HG03025 (cell line): ENCODE data around the gene CALML5.

Experiments used
- ATAC-seq: cut with Tn5 transposase; IDR thresholded peaks from one replicate; pipeline ENCODE4 v1.9.1; 2021; ENCODE audit warnings: mild to moderate bottlenecking, moderate library complexity; ENCODE audit not compliant: unreplicated experiment, low FRiP score

Gene CALML5

GRCh38 chr10:5534051-5534821, 34.9 kb upstream of the CALML5 start:
- ATAC-seq: no peak

GRCh38 chr10:5533098-5533731, 33.8 kb upstream of the CALML5 start:
- ATAC-seq: no peak

- ATAC-seq: no peak
Observed at GRCh38 chr10:5532618-5533097, 33.3 kb upstream of the CALML5 start.

GRCh38 chr10:5532307-5532605, 32.9 kb upstream of the CALML5 start:
- no peak for ATAC-seq

GRCh38 chr10:5531558-5532306, 32.4 kb upstream of the CALML5 start:
- no peak for ATAC-seq

- ATAC-seq: no peak
Observed at GRCh38 chr10:5530846-5531557, 31.6 kb upstream of the CALML5 start.

- ATAC-seq: no peak
Observed at GRCh38 chr10:5530412-5530806, 31.0 kb upstream of the CALML5 start.

- ATAC-seq: no peak
Observed at GRCh38 chr10:5529702-5530411, 30.5 kb upstream of the CALML5 start.

GRCh38 chr10:5528989-5529701, 29.8 kb upstream of the CALML5 start:
- ATAC-seq: no peak

GRCh38 chr10:5527332-5528200, 28.2 kb upstream of the CALML5 start:
- no peak for ATAC-seq

- ATAC-seq: no peak
Observed at GRCh38 chr10:5526691-5527331, 27.4 kb upstream of the CALML5 start.

GRCh38 chr10:5525561-5526341, 26.4 kb upstream of the CALML5 start:
- no peak for ATAC-seq

GRCh38 chr10:5524641-5525560, 25.5 kb upstream of the CALML5 start, which contains the start of gene CALML3:
Gene CALML3, plus strand, starts transcription at chr10:5524961. Its CDS starts 125 bp downstream, at chr10:5525086.
- no peak for ATAC-seq

- ATAC-seq: no peak
Observed at GRCh38 chr10:5523796-5524574, 24.6 kb upstream of the CALML5 start.

GRCh38 chr10:5522913-5523560, 23.7 kb upstream of the CALML5 start:
- ATAC-seq: no peak
